Testis (tissue), 3 donors: ENCODE measurements around the gene PHF12. TPM values are rescaled to one million over a fixed set of nuclear protein-coding genes. Genes with fewer than 3 reads are reported as not detected.

Experiments
- DNase-seq: peaks from one replicate; pipeline ENCODE4 v3.0.0-alpha.2; 2019
- H3K27ac ChIP-seq, 2 donors: fragments of 200-600 bp; sonication (generic); one replicate each; pipeline ENCODE4 v1.5.1; 2019
- H3K27me3 ChIP-seq: fragments of 200-600 bp; sonication (generic); one replicate; pipeline ENCODE4 v1.5.1; 2019
- H3K36me3 ChIP-seq: fragments of 200-600 bp; sonication (generic); one replicate; pipeline ENCODE4 v1.5.1; 2017; ENCODE audit warnings: low read depth; ENCODE audit errors: missing control alignments
- H3K4me1 ChIP-seq: fragments of 200-600 bp; sonication (generic); one replicate; pipeline ENCODE4 v1.5.1; 2019
- H3K4me3 ChIP-seq, 2 donors: fragments of 200-600 bp; sonication (generic); one replicate each; pipeline ENCODE4 v1.5.1; 2017 to 2019
- H3K9me3 ChIP-seq: fragments of 200-600 bp; sonication (generic); one replicate; pipeline ENCODE4 v1.5.1; 2017
- POLR2A ChIP-seq: fragments of 450-650 bp; IDR thresholded peaks from one replicate; pipeline ENCODE4 v1.6.1; 2017; ENCODE audit warnings: antibody characterized with exemption, mild to moderate bottlenecking, moderate library complexity
- WGBS, 2 donors: methylation state at CpG; one replicate each; pipeline ENCODE4 v1.1.5; 2018; 5-methylcytosine and 5-hydroxymethylcytosine counted together
- intact Hi-C: fragments of 100-400 bp; cut with DNase I; formaldehyde crosslinking; loops from one replicate; pipeline ENCODE4 v1.15.1; 2023; ENCODE audit warnings: low total_unique reads
- polyA plus RNA-seq: library from polyadenylated mRNA; stranded (reverse); fragments of 350-450 nt; fragmentation: Illumina TruSeq; extraction: RNeasy Lipid Tissue Mini Kit (QIAGEN cat#74804); gene quantifications from one replicate; pipeline ENCODE4 v1.2.3, GENCODE V29; 2014; ENCODE audit warnings: low read depth, low replicate concordance; ENCODE audit not compliant: insufficient read depth
- total RNA-seq, 2 donors: library from RNA; depleted of rRNA; stranded (reverse); fragments of >200 nt; gene quantifications; one replicate each; pipeline ENCODE4 v1.2.3, GENCODE V29; 2016
- TF ChIP-seq, protein P1 (sequence below), 3 experiments: fragments of 450-650 bp in 2 of 3; fragments of 200-600 bp in 1 of 3; sonication (generic) in 1 of 3; IDR thresholded peaks; one replicate each; pipeline ENCODE4 v1.5.1; 2016 to 2019; ENCODE audit warnings: antibody characterized with exemption in 3 of 3, mild to moderate bottlenecking in 2 of 3, moderate library complexity in 1 of 3

Gene PHF12
- total and polyA plus RNA-seq, 3 donors from 2014 or later: 38.8 to 85.3 (median 82.4) TPM

DNA sequence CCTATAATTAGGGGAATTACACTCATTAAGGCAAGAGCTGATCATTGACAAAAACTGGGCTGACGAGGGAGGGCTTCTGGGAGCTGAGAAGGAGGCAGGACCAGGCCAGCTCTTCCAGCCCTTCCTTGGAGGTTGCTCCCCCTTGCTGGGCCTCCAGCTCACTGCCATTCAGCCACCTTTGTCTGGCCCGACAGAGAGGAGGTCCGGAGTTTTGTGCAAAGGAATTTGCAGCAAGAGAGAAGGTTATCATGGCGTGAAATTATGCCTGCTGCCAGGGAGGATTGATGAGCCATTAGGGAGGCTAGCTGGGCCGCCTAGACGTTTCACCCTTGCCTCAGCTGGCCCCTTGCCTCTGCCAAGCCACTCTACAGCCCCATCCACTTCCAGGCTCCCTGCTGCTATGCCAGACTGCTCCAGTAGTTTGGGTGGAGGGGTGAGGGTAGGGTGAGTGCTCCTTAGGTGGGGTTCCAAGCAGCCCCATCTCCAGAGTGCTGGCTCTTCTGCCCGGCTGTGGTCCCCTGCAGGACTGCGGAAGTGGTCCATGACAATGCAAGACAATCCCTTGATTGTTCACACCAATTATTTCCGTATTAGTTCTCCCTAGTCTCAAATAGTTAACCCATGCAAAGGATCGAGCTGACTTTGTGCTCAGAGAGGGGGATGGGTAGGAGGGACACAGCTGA lies 17.1 kb upstream of the PHF12 start:
- 41 to 58% methylated on average over 10 of the region's 10 CpGs for WGBS, 2 donors
- Histone ChIP-seq H3K27ac (no peak overlapping the region), H3K4me3 (no peak overlapping the region), H3K9me3 (no peaks in the 10 kb centered on the region), H3K36me3 (no peaks in the 10 kb centered on the region), H3K27me3 (no peaks in the 10 kb centered on the region), H3K4me1 (no peaks in the 10 kb centered on the region)
- no peak for DNase-seq
- TF ChIP-seq, protein P1, sequence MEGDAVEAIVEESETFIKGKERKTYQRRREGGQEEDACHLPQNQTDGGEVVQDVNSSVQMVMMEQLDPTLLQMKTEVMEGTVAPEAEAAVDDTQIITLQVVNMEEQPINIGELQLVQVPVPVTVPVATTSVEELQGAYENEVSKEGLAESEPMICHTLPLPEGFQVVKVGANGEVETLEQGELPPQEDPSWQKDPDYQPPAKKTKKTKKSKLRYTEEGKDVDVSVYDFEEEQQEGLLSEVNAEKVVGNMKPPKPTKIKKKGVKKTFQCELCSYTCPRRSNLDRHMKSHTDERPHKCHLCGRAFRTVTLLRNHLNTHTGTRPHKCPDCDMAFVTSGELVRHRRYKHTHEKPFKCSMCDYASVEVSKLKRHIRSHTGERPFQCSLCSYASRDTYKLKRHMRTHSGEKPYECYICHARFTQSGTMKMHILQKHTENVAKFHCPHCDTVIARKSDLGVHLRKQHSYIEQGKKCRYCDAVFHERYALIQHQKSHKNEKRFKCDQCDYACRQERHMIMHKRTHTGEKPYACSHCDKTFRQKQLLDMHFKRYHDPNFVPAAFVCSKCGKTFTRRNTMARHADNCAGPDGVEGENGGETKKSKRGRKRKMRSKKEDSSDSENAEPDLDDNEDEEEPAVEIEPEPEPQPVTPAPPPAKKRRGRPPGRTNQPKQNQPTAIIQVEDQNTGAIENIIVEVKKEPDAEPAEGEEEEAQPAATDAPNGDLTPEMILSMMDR (IDR thresholded peaks at IDR 0.05): no peak
- no peak for TF ChIP-seq POLR2A
- intact Hi-C loops: loop anchor here (5.0 to 10.0 kb wide), 2 partner anchors 139 to 316 kb away; no protein-coding TSS in a partner anchor

- WGBS, 2 donors: 59 to 67% methylated on average over 4 to 7 of the region's 7 CpGs
- Histone ChIP-seq H3K27ac (no peak overlapping the region), H3K4me3 (no peak overlapping the region), H3K27me3 (no peaks in the 10 kb centered on the region), H3K4me1 (no peaks in the 10 kb centered on the region), H3K36me3 (no peaks in the 10 kb centered on the region), H3K9me3 (no peaks in the 10 kb centered on the region)
- intact Hi-C loops: loop anchor here (5.0 to 10.0 kb wide), 2 partner anchors 140 to 317 kb away; no protein-coding TSS in a partner anchor
- no peak for DNase-seq
- TF ChIP-seq, protein P1 (IDR thresholded peaks at IDR 0.05): no peak
- no peak for TF ChIP-seq POLR2A
These were observed 16.2 kb upstream of the PHF12 start for GRCh38 chr17:28967221-28968135.

- TF ChIP-seq, protein P1 (IDR thresholded peaks at IDR 0.05): no peak
- TF ChIP-seq POLR2A: no peak
- Histone ChIP-seq H3K4me3 (no peak overlapping the region), H3K4me1 (no peaks in the 10 kb centered on the region), H3K27me3 (no peaks in the 10 kb centered on the region), H3K27ac (no peak overlapping the region), H3K36me3 (no peaks in the 10 kb centered on the region), H3K9me3 (no peaks in the 10 kb centered on the region)
- no peak for DNase-seq
- 78 to 79% methylated on average over 8 of the region's 8 CpGs for WGBS, 2 donors
- intact Hi-C loops: loop anchor here (10.0 kb wide), 1 partner anchor 321 kb away; no protein-coding TSS in a partner anchor
These were observed 12.5 kb upstream of the PHF12 start for GRCh38 chr17:28963841-28964240.

GRCh38 chr17:28963055-28963611 lies 11.8 kb upstream of the PHF12 start:
- no peaks in the 10 kb centered on the region for H3K36me3 ChIP-seq
- WGBS, 2 donors: 58 to 71% methylated on average over 6 of the region's 6 CpGs
- no peak overlapping the region for H3K27ac ChIP-seq
- no peaks in the 10 kb centered on the region for H3K27me3 ChIP-seq
- H3K4me1 ChIP-seq: no peaks in the 10 kb centered on the region
- TF ChIP-seq, protein P1 (IDR thresholded peaks at IDR 0.05): no peak
- no peak for TF ChIP-seq POLR2A
- no peaks in the 10 kb centered on the region for H3K9me3 ChIP-seq
- intact Hi-C loops: loop anchor here (10.0 kb wide), 1 partner anchor 322 kb away; no protein-coding TSS in a partner anchor
- DNase-seq: no peak
- H3K4me3 ChIP-seq: no peak overlapping the region
